Head of caudate nucleus (tissue), 42 donors: ENCODE measurements around the gene PARL.
"Not testable (repeated sequence)": the region's sequence is repeated elsewhere in the genome, so short reads cannot be mapped to it uniquely, and the experiment has no call there.

Experiments used
- DNase-seq, 42 donors: peaks; one replicate each; pipeline versions ENCODE4 v3.0.0 to v3.0.0-alpha.2; 2020 to 2021; ENCODE audit warnings: mixed read lengths in 7 of 42
- intact Hi-C: fragments of 100-400 bp; cut with DNase I; formaldehyde crosslinking; loops from one replicate; pipeline ENCODE4 v1.15.0; 2022

Gene PARL

DNA sequence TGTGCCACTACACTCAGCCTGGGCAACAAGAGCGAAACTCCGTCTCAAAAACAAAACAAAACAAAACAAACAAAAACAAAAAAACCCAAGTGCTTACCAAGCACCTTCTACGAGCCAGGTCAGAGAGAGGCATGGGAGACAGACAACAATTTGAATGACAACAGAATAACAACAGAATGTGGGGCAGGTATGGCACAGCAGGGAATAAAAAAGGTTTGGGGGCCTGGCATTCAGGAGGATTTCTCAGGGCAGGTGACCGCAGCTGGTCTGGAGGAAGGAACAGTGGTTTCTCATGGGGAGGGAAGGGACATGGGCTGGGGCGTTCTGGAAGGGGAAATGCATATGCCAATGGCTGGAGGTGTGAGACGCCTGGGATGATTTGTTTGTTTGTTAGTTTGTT is 22.5 kb upstream of the PARL start:
- DNase-seq = no peak
- intact Hi-C loops = no loop called here

DNA sequence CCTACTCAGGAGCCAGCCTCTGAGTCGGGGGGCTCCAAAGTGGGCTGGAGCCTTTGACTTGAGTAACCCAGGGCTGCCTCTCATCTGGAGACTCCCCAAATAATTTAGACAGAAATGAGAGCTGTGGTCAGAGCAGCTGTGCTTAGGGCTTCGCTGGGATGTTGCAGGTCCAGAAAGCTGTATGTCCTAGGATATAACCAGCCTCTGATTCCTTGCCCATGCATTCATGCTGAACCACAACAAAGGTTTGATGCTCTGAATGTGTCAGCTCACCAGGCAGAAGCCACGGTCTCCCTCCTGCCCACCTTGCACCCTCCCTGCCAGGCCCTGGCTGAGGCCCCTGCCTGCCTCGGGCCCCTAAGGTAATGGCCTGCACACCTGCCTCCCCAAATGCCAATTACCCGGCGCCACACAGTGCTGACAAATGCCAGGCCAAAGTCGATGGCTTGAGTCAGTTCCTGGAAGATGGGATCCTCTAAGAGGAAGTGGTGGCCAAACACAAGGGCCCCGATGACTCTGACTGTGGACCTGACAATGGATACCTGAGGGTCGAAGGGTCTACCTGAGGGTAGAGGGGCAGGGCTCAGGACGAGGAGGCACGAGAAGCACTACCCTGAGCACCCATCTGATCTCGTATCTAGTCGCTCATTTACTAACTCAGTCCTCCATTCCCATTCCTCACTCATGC is 21.7 kb upstream of the PARL start:
- intact Hi-C loops = no loop called here
- no peak for DNase-seq

GRCh38 chr3:183904833-183905780 is 20.4 kb upstream of the PARL start:
- intact Hi-C loops = no loop called here
- DNase-seq = no peak

GRCh38 chr3:183898028-183898431 is 13.3 kb upstream of the PARL start:
- DNase-seq = no peak
- intact Hi-C loops = loop anchor here (5.0 to 10.0 kb wide), 2 partner anchors 119 to 237 kb away; partner anchors contain the start of genes ABCC5 and EIF2B5

DNA sequence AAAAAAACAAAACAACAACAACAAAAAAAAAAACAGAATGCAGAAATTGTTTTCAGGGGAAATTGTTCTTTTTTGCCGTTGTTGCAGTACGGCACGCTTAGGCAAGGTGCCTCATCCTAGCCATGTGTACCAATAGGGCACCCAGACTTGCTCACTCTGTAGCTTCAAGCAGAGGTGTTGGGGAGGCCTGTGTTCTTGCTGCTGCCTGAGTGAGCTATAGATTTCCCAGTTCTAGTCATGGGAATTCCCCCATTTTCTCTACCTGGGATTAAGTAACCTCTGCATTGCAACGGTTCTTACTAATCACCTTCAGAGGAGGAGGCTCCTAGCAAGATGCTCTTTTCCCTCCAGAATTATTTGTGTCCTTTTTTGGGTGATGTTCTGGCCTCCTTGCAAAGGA is 12.9 kb upstream of the PARL start:
- intact Hi-C loops = loop anchor here (5.0 to 10.0 kb wide), 2 partner anchors 120 to 237 kb away; partner anchors contain the start of genes ABCC5 and EIF2B5
- DNase-seq = no peak

DNA sequence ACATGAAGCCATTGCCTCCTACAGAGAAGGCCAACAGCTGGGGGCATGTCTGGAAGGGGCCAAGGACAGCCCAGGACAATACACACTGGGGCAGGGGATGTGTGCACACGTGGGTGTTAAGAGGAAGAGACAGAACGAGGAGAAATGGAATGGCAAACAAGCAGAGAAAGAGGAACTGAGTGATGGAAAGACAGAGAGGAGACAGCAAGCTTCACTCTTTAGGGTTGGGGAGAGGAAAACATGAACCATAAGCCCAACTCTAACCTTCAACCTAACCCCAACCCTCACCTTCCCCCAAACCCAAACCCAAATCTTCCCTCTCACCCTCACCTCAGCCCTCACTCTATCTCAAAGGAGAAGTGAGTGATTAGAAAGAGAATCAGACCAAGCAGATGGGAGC is 11.9 kb upstream of the PARL start:
- intact Hi-C loops = loop anchor here (5.0 to 10.0 kb wide), 2 partner anchors 121 to 238 kb away; partner anchors contain the start of genes ABCC5 and EIF2B5
- DNase-seq = no peak

DNA sequence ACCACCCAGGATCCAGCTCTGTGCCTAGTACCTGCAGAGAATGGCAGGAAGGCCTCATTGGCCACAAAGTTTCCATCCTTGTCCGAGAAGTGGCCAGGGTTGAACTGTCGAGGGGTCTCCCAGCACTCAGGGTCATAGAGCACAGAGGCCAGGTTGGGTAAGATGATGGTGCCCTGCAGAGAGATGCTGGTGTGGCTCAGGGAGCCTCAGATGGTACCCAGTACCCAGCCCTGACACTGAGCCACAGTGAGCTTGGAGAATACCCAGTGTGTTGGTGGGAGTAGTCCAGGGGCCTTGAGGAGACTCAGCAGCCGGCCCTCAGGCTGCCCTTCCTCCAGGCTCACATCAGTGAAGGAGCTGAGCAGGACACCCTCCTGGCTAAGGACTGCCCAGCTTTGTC is 11.5 kb upstream of the PARL start:
- intact Hi-C loops = loop anchor here (5.0 to 10.0 kb wide), 2 partner anchors 121 to 239 kb away; partner anchors contain the start of genes ABCC5 and EIF2B5
- no peak for DNase-seq

DNA sequence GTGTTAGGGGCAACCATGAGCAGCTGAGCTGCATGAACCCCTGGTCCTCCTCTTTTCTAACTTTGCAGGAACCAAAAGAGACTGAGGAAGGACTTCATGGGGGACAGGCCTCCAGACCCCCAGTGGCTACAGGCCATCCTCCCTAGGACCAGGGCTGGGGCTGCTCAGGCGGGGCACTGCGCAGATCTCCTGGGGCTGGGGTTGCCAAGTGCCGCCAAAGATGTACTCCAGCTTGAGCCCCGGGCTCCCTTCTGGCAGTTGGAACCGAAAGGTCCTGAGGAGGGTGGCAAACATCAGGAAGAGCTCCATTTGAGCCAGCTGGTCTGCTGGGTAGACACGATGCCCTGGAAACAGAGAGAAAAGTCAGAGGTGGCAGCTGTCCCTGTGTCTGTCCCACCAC is 11.1 kb upstream of the PARL start:
- DNase-seq = no peak
- intact Hi-C loops = loop anchor here (5.0 to 10.0 kb wide), 2 partner anchors 122 to 239 kb away; partner anchors contain the start of genes ABCC5 and EIF2B5

GRCh38 chr3:183895296-183895695 is 10.6 kb upstream of the PARL start:
- DNase-seq = peak in 23 of 42 donors; percentile 9 to 68 (median 40)
- intact Hi-C loops = loop anchor here (5.0 to 10.0 kb wide), 2 partner anchors 122 to 240 kb away; partner anchors contain the start of genes ABCC5 and EIF2B5

DNA sequence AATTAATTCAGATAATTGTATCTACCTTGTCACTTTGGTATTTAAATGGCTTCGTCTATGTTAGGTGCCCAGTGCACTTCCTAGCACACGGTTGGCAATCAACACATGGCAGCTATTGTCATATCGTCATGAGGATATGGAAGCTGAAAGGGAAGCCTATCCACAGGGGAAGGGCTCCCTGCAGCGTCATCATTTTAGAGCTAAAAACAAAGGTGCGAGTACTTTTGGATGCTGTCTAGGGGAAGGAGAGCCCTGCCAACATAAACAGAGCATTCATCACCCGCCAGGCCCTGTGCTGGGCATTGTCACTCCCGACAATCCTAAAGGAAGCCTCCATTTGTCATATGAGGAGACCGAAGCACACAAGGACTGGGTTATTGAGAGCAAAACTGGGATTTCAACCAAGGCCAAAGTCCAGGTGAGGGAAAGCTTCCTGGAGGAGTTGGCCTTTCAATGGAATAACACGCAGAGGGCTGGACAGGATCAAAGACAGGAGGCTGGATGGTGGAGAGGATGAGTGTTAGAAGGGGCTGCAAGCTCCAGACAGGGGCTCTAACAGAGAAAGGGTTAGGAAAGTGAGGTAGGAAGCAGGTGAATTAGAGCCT is 8.0 kb upstream of the PARL start:
- no peak for DNase-seq
- intact Hi-C loops = loop anchor here (10.0 kb wide), 1 partner anchor 242 kb away; the partner anchor contains the start of gene EIF2B5

DNA sequence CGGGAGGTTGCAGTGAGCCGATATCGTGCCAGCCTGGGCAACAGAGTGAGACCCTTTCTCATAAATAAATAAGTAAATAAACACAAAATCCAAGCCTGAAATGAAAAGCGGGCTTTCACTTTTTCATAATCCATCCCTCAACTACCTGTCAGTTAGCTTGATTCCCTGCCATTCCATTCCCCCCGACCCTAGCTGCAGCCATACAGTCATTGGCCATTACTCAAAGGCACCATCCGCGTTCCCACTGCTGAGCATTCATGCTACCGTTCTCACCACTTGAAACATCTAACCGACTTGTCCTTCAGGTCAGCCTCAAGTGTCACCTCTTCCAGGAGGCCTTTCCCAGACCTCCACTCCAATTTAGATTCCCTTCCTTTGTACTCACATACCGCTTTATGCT is 1.1 kb upstream of the PARL start:
- DNase-seq = no peak
- intact Hi-C loops = loop anchor here (2.0 kb wide), 1 partner anchor 59 kb away; no protein-coding TSS in a partner anchor

- no peak for DNase-seq
- intact Hi-C loops = loop anchor here (2.0 to 5.0 kb wide), 2 partner anchors 57 to 117 kb away; no protein-coding TSS in a partner anchor
Measured at GRCh38 chr3:183884097-183884426, 618 bp downstream of the PARL start.

GRCh38 chr3:183883291-183884096 is 1.2 kb downstream of the PARL start:
- no peak for DNase-seq

DNA sequence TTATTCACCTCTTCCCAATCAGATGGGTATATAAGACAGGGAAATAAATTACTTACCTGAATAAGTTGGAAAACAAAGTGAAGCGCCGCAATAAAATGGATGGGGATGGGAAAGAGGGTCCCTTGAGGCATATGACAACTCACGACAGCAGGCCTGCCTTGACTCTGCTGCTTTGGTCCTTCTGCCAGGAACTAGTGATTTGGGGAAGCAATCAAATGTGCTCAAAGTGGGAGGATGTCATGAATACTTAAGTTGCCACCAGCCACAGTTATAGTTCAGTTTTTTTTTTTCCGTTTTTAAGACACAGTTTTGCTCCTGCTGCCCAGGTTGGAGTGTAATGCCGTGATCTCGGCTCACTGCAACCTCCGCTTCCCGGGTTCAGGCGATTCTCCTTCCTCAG is 4.6 kb downstream of the PARL start:
- intact Hi-C loops = loop anchor here (5.0 kb wide), 1 partner anchor 113 kb away; no protein-coding TSS in a partner anchor

More at GRCh38 chr3:183883291-183884096, 1.2 kb downstream of the PARL start:
- intact Hi-C loops = loop anchor here (2.0 to 5.0 kb wide), 2 partner anchors 57 to 116 kb away; no protein-coding TSS in a partner anchor

GRCh38 chr3:183879243-183879642 is 5.4 kb downstream of the PARL start:
- no peak for DNase-seq
- intact Hi-C loops = no loop called here

More for the DNA sequence above, 4.6 kb downstream of the PARL start:
- no peak for DNase-seq

DNA sequence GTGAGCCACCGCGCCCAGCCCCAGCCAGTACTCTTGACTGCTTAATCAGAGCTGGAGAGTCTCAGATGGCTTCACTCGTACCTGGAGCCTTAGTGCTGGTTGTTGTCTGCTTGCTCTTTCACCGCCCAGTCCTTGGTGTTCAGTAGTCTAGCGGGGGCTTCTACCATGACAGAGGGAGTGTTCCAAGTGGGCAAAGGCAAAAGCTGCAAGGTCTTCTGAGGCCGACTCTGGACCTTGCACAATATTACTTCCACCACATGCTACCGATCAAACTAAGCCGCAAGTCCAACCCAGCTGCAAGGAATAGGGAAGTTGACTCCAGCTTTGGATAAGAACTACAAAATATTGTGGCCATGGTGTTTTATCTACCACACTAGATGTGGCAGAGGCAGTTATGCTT is 6.6 kb downstream of the PARL start:
- peak in 10 of 42 donors; percentile 4 to 50 (median 19) for DNase-seq
- intact Hi-C loops = no loop called here

DNA sequence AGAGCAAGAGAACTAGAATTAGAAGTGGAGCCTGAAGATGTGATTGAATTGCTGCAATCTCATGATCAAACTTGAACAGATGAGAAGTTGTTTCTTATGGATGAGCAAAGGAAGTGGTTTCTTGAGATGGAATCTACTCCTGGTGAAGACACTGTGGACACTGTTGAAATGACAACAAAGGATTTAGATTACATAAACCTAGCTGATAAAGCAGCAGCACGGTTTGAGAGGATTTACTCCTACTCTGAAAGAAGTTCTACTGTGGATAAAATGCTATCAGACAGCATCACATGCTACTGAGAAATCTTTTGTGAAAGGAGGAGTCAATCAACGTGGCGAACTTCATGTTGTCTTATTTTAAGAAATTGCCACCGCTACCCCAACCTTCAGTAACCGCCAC is 7.5 kb downstream of the PARL start:
- DNase-seq, intact Hi-C loops: not testable (repeated sequence)

- intact Hi-C loops = no loop called here
- peak in 1 of 42 donors; percentile 0 for DNase-seq
Measured at GRCh38 chr3:183875411-183875810, 9.3 kb downstream of the PARL start.
